ENCODE measurements around the gene TMEM240. TPM values are rescaled to one million over a fixed set of nuclear protein-coding genes. Genes with fewer than 3 reads are reported as not detected.

TMEM240 gene
- total and polyA plus RNA-seq, 2 of the 8 experiments (the other 6 are each of a cell fraction or from before 2014, with no cell fraction given): 3.6 to 5.7 TPM

- H3K4me2 ChIP-seq (ENCODE audit: insufficient read depth in 1 of 2, low read depth in 2 of 2, low read length in 2 of 2): no peak overlapping the region
- no peak for TF ChIP-seq POLR2A (IDR thresholded peaks at IDR 0.05; ENCODE audit: control extremely low read depth in 1 of 2, low read depth in 2 of 2, low read length in 2 of 2)
- TF ChIP-seq CEBPB (IDR thresholded peaks at IDR 0.05; ENCODE audit: low read depth, low read length): no peak
- no peak for TF ChIP-seq BACH1 (IDR thresholded peaks at IDR 0.05; ENCODE audit: low read length)
- TF ChIP-seq SUZ12 (IDR thresholded peaks at IDR 0.05; ENCODE audit: low read length): no peak
- TF ChIP-seq EP300 (IDR thresholded peaks at IDR 0.05; ENCODE audit: borderline replicate concordance in 1 of 2, low read depth in 2 of 2, low read length in 2 of 2): no peak
- TF ChIP-seq CBX5 (IDR thresholded peaks at IDR 0.05; ENCODE audit: low read depth, low read length): no peak
- TF ChIP-seq NANOG (IDR thresholded peaks at IDR 0.05; ENCODE audit: insufficient read depth, low read depth, low read length, poor library complexity, severe bottlenecking): no peak
- TF ChIP-seq TBP (IDR thresholded peaks at IDR 0.05; ENCODE audit: low read depth, low read length): no peak
- TF ChIP-seq BRCA1 (IDR thresholded peaks at IDR 0.05; ENCODE audit: low read depth, low read length): no peak
- no peak for TF ChIP-seq TEAD4 (IDR thresholded peaks at IDR 0.05; ENCODE audit: low read depth, low read length)
- no peak for TF ChIP-seq RAD21 (IDR thresholded peaks at IDR 0.05 in 1 of 2, conservative IDR thresholded peaks at IDR 0.05 in 1 of 2; ENCODE audit: low read depth in 2 of 2, low read length in 2 of 2)
- no peak for TF ChIP-seq JUN (IDR thresholded peaks at IDR 0.05; ENCODE audit: low read depth, low read length)
- no peak for TF ChIP-seq POU5F1 (IDR thresholded peaks at IDR 0.05; ENCODE audit: low read depth, low read length)
- no peak overlapping the region for H4K5ac ChIP-seq (ENCODE audit: insufficient read length, low read depth, low read length)
- no peak overlapping the region for H3K23ac ChIP-seq (ENCODE audit: insufficient read length)
- H4K20me1 ChIP-seq (replicated peaks in 1 of 2; ENCODE audit: control insufficient read depth in 1 of 2, insufficient read depth in 2 of 2, low read length in 2 of 2): peaks cover 0 to 1% of the 10 kb centered on the region in 2 experiments
- H3K4me1 ChIP-seq (replicated peaks in 1 of 4; ENCODE audit: control insufficient read depth in 3 of 4, insufficient read depth in 4 of 4, low read length in 3 of 4): no peaks in the 10 kb centered on the region
- FAIRE-seq: no peak
- no peak overlapping the region for H3K4me3 ChIP-seq (ENCODE audit: extremely low read depth in 1 of 4, insufficient read depth in 2 of 4, low read depth in 3 of 4, low read length in 4 of 4)
- H3K23me2 ChIP-seq (ENCODE audit: low read depth, low read length): no peaks in the 10 kb centered on the region
- H4K91ac ChIP-seq (replicated peaks; ENCODE audit: insufficient read length, low read length): no peak overlapping the region
- no peak overlapping the region for H2BK120ac ChIP-seq (replicated peaks; ENCODE audit: low read depth, low read length)
- no peak overlapping the region for H3K9ac ChIP-seq (replicated peaks in 1 of 4; ENCODE audit: extremely low read depth in 1 of 4, low read depth in 3 of 4, low read length in 3 of 4)
- no peak for DNase-seq (ENCODE audit: low read depth in 1 of 2, low spot score in 2 of 2)
- no peak overlapping the region for H3K14ac ChIP-seq (ENCODE audit: insufficient read length)
- peaks cover 4 to 32% (median 11%) of the 10 kb centered on the region in 4 experiments; a peak in 4 of 8 replicates for H3K36me3 ChIP-seq (ENCODE audit: control insufficient read depth in 2 of 4, insufficient read depth in 4 of 4, low read length in 3 of 4)
- no peak overlapping the region for H2AK5ac ChIP-seq (ENCODE audit: low read depth, low read length)
- H2BK5ac ChIP-seq (ENCODE audit: low read depth, low read length): no peak overlapping the region
- no peak overlapping the region for H2AFZ ChIP-seq (ENCODE audit: low read length)
- no peak overlapping the region for H3K27ac ChIP-seq (ENCODE audit: low read depth, low read length)
- H3K4ac ChIP-seq (replicated peaks; ENCODE audit: insufficient read length, low read depth, low read length): no peak overlapping the region
- H2BK20ac ChIP-seq (ENCODE audit: low read length): no peak overlapping the region
- no peaks in the 10 kb centered on the region for H3K79me1 ChIP-seq (ENCODE audit: low read depth, low read length)
- no peaks in the 10 kb centered on the region for H3K27me3 ChIP-seq (replicated peaks in 1 of 4; ENCODE audit: control insufficient read depth in 3 of 4, extremely low read depth in 1 of 4, insufficient read depth in 3 of 4, low read length in 3 of 4)
- H2BK12ac ChIP-seq (ENCODE audit: low read depth, low read length): no peak overlapping the region
- H4K8ac ChIP-seq (ENCODE audit: extremely low read depth, insufficient read depth, low read length): no peak overlapping the region
- CTCF ChIA-PET (ENCODE audit: partially characterized antibody): interaction anchor here (0.7 to 1.5 kb wide), 2 partner anchors 22 to 25 kb away, joined by 3 read pairs; no protein-coding TSS in a partner anchor
- H3K79me2 ChIP-seq (ENCODE audit: control insufficient read depth in 1 of 2, insufficient read depth in 2 of 2, low read length in 2 of 2): no peaks in the 10 kb centered on the region
- no peak overlapping the region for H3K56ac ChIP-seq (replicated peaks; ENCODE audit: insufficient read length, low read depth, low read length)
- H3K9me3 ChIP-seq (ENCODE audit: insufficient read depth in 2 of 2, low read depth in 1 of 2, low read length in 1 of 2): peaks cover 3 to 5% of the 10 kb centered on the region in 2 experiments; a peak in 1 of 4 replicates
- POLR2A ChIA-PET (ENCODE audit: partially characterized antibody): interaction anchor here (0.8 to 1.7 kb wide), 5 partner anchors 9 to 91 kb away, joined by 3 to 9 read pairs (median 3); partner anchors contain the start of gene ATAD3A
- no peak overlapping the region for H2BK15ac ChIP-seq (ENCODE audit: low read length)
- WGBS, 2 experiments (ENCODE audit: extremely low coverage in 1 of 2, insufficient coverage in 1 of 2, insufficient read length in 1 of 2, insufficient replicate concordance in 2 of 2, low coverage in 1 of 2, low lambda C conversion rate in 2 of 2, missing lambda C conversion rate in 1 of 2): 95% methylated on average over 15 of the region's 18 CpGs; no CpG with 5 or more reads in 1 of the 2 experiments
- no peak overlapping the region for H3K18ac ChIP-seq (ENCODE audit: extremely low read depth, low read length)
Observed at GRCh38 chr1:1529321-1529720, 11.1 kb downstream of the TMEM240 start.
